PC-9 (cell line): ENCODE data around the gene NPW. TPM values are rescaled to one million over a fixed set of nuclear protein-coding genes. Genes with fewer than 3 reads are reported as not detected.

Experiments used
- BruUV-seq: library from RNA; stranded (reverse); fragments of 400-500 nt; replicated peaks from 2 replicates; lab custom pipeline; 2021; lab: Mats Ljungman, UMichigan
- CTCF ChIA-PET: fragments of 300-600 bp; sonication (Branson Sonifier 250); formaldehyde crosslinking; loops from one replicate; lab custom pipeline; 2022; ENCODE audit warnings: antibody characterized with exemption; lab: Charles Lee
- POLR2A ChIA-PET: fragments of 300-600 bp; sonication (Branson Sonifier 250); formaldehyde crosslinking; loops from one replicate; lab custom pipeline; 2022; ENCODE audit warnings: antibody characterized with exemption; ENCODE audit not compliant: unreplicated experiment; lab: Charles Lee
- DNase-seq, 2 experiments: peaks; one replicate each; pipeline versions ENCODE4 v3.0.0 to v3.0.0-alpha.2; 2015 to 2022; ENCODE audit warnings: mixed read lengths in 1 of 2
- H2AFZ ChIP-seq: fragments of 200-600 bp; sonication (generic); 2 replicates; pipeline ENCODE4 v1.8.1; 2017; ENCODE audit warnings: antibody characterized with exemption
- H3F3A ChIP-seq: fragments of 200-600 bp; sonication (generic); 2 replicates; pipeline ENCODE4 v1.8.1; 2017; ENCODE audit warnings: antibody characterized with exemption, mild to moderate bottlenecking, low read depth; ENCODE audit not compliant: insufficient read depth
- H3K27ac ChIP-seq: fragments of 200-600 bp; sonication (generic); 2 replicates; pipeline ENCODE4 v1.6.1; 2016; ENCODE audit warnings: mixed run types
- H3K27me3 ChIP-seq: fragments of 200-600 bp; sonication (generic); 2 replicates; pipeline ENCODE4 v1.6.1; 2016; ENCODE audit warnings: low read depth, mixed run types; ENCODE audit not compliant: insufficient read depth
- H3K36me3 ChIP-seq: fragments of 200-600 bp; sonication (generic); 2 replicates; pipeline ENCODE4 v1.6.1; 2016; ENCODE audit warnings: low read depth, mixed run types
- H3K4me1 ChIP-seq: fragments of 200-600 bp; sonication (generic); replicated peaks from 2 replicates; pipeline ENCODE4 v1.6.1; 2016; ENCODE audit warnings: mixed run types; ENCODE audit not compliant: insufficient read depth
- H3K4me2 ChIP-seq: fragments of 200-600 bp; sonication (generic); 2 replicates; pipeline ENCODE4 v1.6.1; 2017; ENCODE audit warnings: mixed run types
- H3K4me3 ChIP-seq: fragments of 200-600 bp; sonication (generic); 2 replicates; pipeline ENCODE4 v1.6.1; 2016; ENCODE audit warnings: mixed run types
- H3K79me2 ChIP-seq: fragments of 200-600 bp; sonication (generic); 2 replicates; pipeline ENCODE4 v1.6.1; 2017; ENCODE audit warnings: low read depth, mixed run types
- H3K9me2 ChIP-seq: fragments of 200-600 bp; sonication (generic); 2 replicates; pipeline ENCODE4 v1.8.1; 2017; ENCODE audit warnings: mild to moderate bottlenecking; ENCODE audit not compliant: insufficient read depth
- H3K9me3 ChIP-seq: fragments of 200-600 bp; sonication (generic); 2 replicates; pipeline ENCODE4 v1.8.1; 2016; ENCODE audit warnings: low read depth; ENCODE audit not compliant: insufficient read depth
- H4K20me1 ChIP-seq: fragments of 200-600 bp; sonication (generic); 2 replicates; pipeline ENCODE4 v1.8.1; 2017; ENCODE audit not compliant: insufficient read depth
- CTCF ChIP-seq: fragments of 200-600 bp; sonication (generic); conservative IDR thresholded peaks from 2 replicates; pipeline ENCODE4 v1.6.1; 2017; ENCODE audit warnings: mixed run types, antibody characterized with exemption, mild to moderate bottlenecking, moderate library complexity
- EZH2 ChIP-seq: fragments of 200-600 bp; sonication (generic); IDR thresholded peaks from 2 replicates; pipeline ENCODE4 v1.8.0; 2017; ENCODE audit warnings: antibody characterized with exemption, low read depth
- intact Hi-C: fragments of 100-400 bp; cut with micrococcal nuclease; formaldehyde crosslinking; loops from one replicate; pipeline ENCODE4 v1.10.0; 2022; ENCODE audit not compliant: unreplicated experiment
- total RNA-seq: library from RNA; stranded (reverse); gene quantifications from 2 replicates; pipeline ENCODE4 v1.2.3, GENCODE V29; 2021

NPW gene
- total RNA-seq, 1 experiment from 2014 or later = 4.0 TPM

- no TSS peak for BruUV-seq
- Histone ChIP-seq H3K9me3 (no peaks in the 10 kb centered on the region), H3K9me2 (no peaks in the 10 kb centered on the region), H2AFZ (no peak overlapping the region), H3K4me2 (no peak overlapping the region), H3K36me3 (0 out of 2 replicates have a peak, but pooled peaks cover 5% of the 10 kb centered on the region), H3K27me3 (no peaks in the 10 kb centered on the region), H4K20me1 (peaks cover 51% of the 10 kb centered on the region), H3K4me1 (peaks cover 13% of the 10 kb centered on the region), H3K4me3 (no peak overlapping the region), H3F3A (peaks cover 14% of the 10 kb centered on the region; the same call in 1 of the 2 replicates), H3K79me2 (peaks cover 63% of the 10 kb centered on the region), H3K27ac (no peak overlapping the region)
- no peak for DNase-seq
- POLR2A ChIA-PET = no interaction called here
- TF ChIP-seq CTCF = no peak
- no peak for TF ChIP-seq EZH2
- intact Hi-C loops = loop anchor here (10.0 kb wide), 1 partner anchor 250 kb away; the partner anchor contains the start of gene ECI1
- CTCF ChIA-PET = interaction anchor here (0.5 to 1.4 kb wide), 3 partner anchors 136 to 245 kb away, joined by 3 to 11 read pairs (median 4); partner anchors contain the start of gene TRAF7
Observed at GRCh38 chr16:2004795-2005517, 14.6 kb upstream of the NPW start.

GRCh38 chr16:2005646-2006045 lies 13.9 kb upstream of the NPW start:
- peaks cover 16% of the 10 kb centered on the region for H3K4me1 ChIP-seq
- no peak overlapping the region for H2AFZ ChIP-seq
- CTCF ChIA-PET = interaction anchor here (0.5 kb wide), 1 partner anchor 244 kb away, joined by 11 read pairs; no protein-coding TSS in a partner anchor
- 0 out of 2 replicates have a peak, but pooled peaks cover 5% of the 10 kb centered on the region for H3K36me3 ChIP-seq
- no peaks in the 10 kb centered on the region for H3K9me2 ChIP-seq
- intact Hi-C loops = loop anchor here (10.0 kb wide), 1 partner anchor 249 kb away; the partner anchor contains the start of gene ECI1
- H3F3A ChIP-seq = peaks cover 16% of the 10 kb centered on the region; the same call in 1 of the 2 replicates
- POLR2A ChIA-PET = no interaction called here
- H3K79me2 ChIP-seq = peaks cover 70% of the 10 kb centered on the region
- no TSS peak for BruUV-seq
- TF ChIP-seq EZH2 = no peak
- no peak for TF ChIP-seq CTCF
- H4K20me1 ChIP-seq = peaks cover 49% of the 10 kb centered on the region
- H3K4me2 ChIP-seq = no peak overlapping the region
- H3K9me3 ChIP-seq = no peaks in the 10 kb centered on the region
- H3K27ac ChIP-seq = no peak overlapping the region
- DNase-seq = no peak
- no peak overlapping the region for H3K4me3 ChIP-seq
- H3K27me3 ChIP-seq = no peaks in the 10 kb centered on the region

- intact Hi-C loops = loop anchor here (10.0 kb wide), 1 partner anchor 248 kb away; the partner anchor contains the start of gene ECI1
- Histone ChIP-seq H3K36me3 (0 out of 2 replicates have a peak, but pooled peaks cover 5% of the 10 kb centered on the region), H3K9me2 (no peaks in the 10 kb centered on the region), H3K4me3 (no peak overlapping the region), H3K27me3 (no peaks in the 10 kb centered on the region), H3K9me3 (no peaks in the 10 kb centered on the region), H2AFZ (no peak overlapping the region), H4K20me1 (peaks cover 49% of the 10 kb centered on the region), H3K4me2 (no peak overlapping the region), H3K27ac (no peak overlapping the region), H3K4me1 (peaks cover 19% of the 10 kb centered on the region), H3F3A (peaks cover 17% of the 10 kb centered on the region; the same call in 1 of the 2 replicates), H3K79me2 (peaks cover 72% of the 10 kb centered on the region)
- TF ChIP-seq EZH2 = no peak
- no peak for TF ChIP-seq CTCF
- no TSS peak for BruUV-seq
- no peak for DNase-seq
- CTCF ChIA-PET = no interaction called here
- POLR2A ChIA-PET = interaction anchor here (0.6 kb wide), 1 partner anchor 27 kb away, joined by 3 read pairs; no protein-coding TSS in a partner anchor
Observed at GRCh38 chr16:2006317-2006716, 13.3 kb upstream of the NPW start.
